ENCODE data around the gene MORC2. TPM values are rescaled to one million over a fixed set of nuclear protein-coding genes. Genes with fewer than 3 reads are reported as not detected.
A peak's percentile ranks its signal among the peaks of the same experiment; 100 is the strongest.

Gene MORC2
- total RNA-seq: 37.2 and 42.1 TPM in 2 replicates

- H3K36me3 Mint-ChIP-seq (ENCODE audit: low read depth): peaks cover 88% of the 10 kb centered on the region
- H3K4me1 Mint-ChIP-seq (ENCODE audit: low read depth): peaks cover 25% of the 10 kb centered on the region
- H3K27me3 Mint-ChIP-seq (ENCODE audit: low read depth): no peaks in the 10 kb centered on the region
- DNase-seq (ENCODE audit: low spot score): no peak
- intact Hi-C loops (cut with micrococcal nuclease): loop anchor here (2.0 to 10.0 kb wide), 2 partner anchors 47 to 703 kb away; partner anchors contain the start of gene OSM
- peak within 1 kb of the TSS; percentile 93 for H3K27ac Mint-ChIP-seq
- H3K4me3 Mint-ChIP-seq (ENCODE audit: low read depth): peak within 1 kb of the TSS; percentile 86
- peaks cover 35% of the 10 kb centered on the region for H3K9me3 Mint-ChIP-seq
These were observed at the start of gene MORC2 for GRCh38 chr22:30968015-30968923. Gene MORC2 (minus strand): TSS chr22:30968774. CDS start chr22:30967889, 885 bp downstream.

GRCh38 chr22:31005535-31005934, 37.0 kb upstream of the MORC2 start:
- Mint-ChIP-seq H3K4me1 (ENCODE audit: low read depth) (no peaks in the 10 kb centered on the region), H3K9me3 (peaks cover 3% of the 10 kb centered on the region), H3K36me3 (ENCODE audit: low read depth) (no peaks in the 10 kb centered on the region), H3K27ac (no peak overlapping the region), H3K27me3 (ENCODE audit: low read depth) (no peaks in the 10 kb centered on the region), H3K4me3 (ENCODE audit: low read depth) (no peak overlapping the region)
- DNase-seq (ENCODE audit: low spot score): no peak
- intact Hi-C loops (cut with micrococcal nuclease): no loop called here

GRCh38 chr22:31001124-31001770, 32.7 kb upstream of the MORC2 start:
- Mint-ChIP-seq H3K27ac (no peak overlapping the region), H3K27me3 (ENCODE audit: low read depth) (no peaks in the 10 kb centered on the region), H3K9me3 (no peaks in the 10 kb centered on the region), H3K4me1 (ENCODE audit: low read depth) (no peaks in the 10 kb centered on the region), H3K36me3 (ENCODE audit: low read depth) (no peaks in the 10 kb centered on the region), H3K4me3 (ENCODE audit: low read depth) (no peak overlapping the region)
- intact Hi-C loops (cut with micrococcal nuclease): no loop called here
- no peak for DNase-seq (ENCODE audit: low spot score)

- no peak for DNase-seq (ENCODE audit: low spot score)
- Mint-ChIP-seq H3K36me3 (ENCODE audit: low read depth) (no peaks in the 10 kb centered on the region), H3K27ac (no peak overlapping the region), H3K4me1 (ENCODE audit: low read depth) (no peaks in the 10 kb centered on the region), H3K9me3 (peaks cover 2% of the 10 kb centered on the region), H3K27me3 (ENCODE audit: low read depth) (no peaks in the 10 kb centered on the region), H3K4me3 (ENCODE audit: low read depth) (no peak overlapping the region)
- intact Hi-C loops (cut with micrococcal nuclease): no loop called here
These were observed 29.8 kb upstream of the MORC2 start for GRCh38 chr22:30998329-30998728.

- Mint-ChIP-seq H3K4me3 (ENCODE audit: low read depth) (no peak overlapping the region), H3K27ac (no peak overlapping the region), H3K4me1 (ENCODE audit: low read depth) (no peaks in the 10 kb centered on the region), H3K36me3 (ENCODE audit: low read depth) (no peaks in the 10 kb centered on the region), H3K9me3 (peaks cover 3% of the 10 kb centered on the region), H3K27me3 (ENCODE audit: low read depth) (no peaks in the 10 kb centered on the region)
- intact Hi-C loops (cut with micrococcal nuclease): no loop called here
- no peak for DNase-seq (ENCODE audit: low spot score)
These were observed 27.9 kb upstream of the MORC2 start for GRCh38 chr22:30996462-30996861.

- no peak overlapping the region for H3K4me3 Mint-ChIP-seq (ENCODE audit: low read depth)
- no peaks in the 10 kb centered on the region for H3K27me3 Mint-ChIP-seq (ENCODE audit: low read depth)
- H3K9me3 Mint-ChIP-seq: peaks cover 15% of the 10 kb centered on the region
- no peaks in the 10 kb centered on the region for H3K4me1 Mint-ChIP-seq (ENCODE audit: low read depth)
- intact Hi-C loops (cut with micrococcal nuclease): no loop called here
- no peaks in the 10 kb centered on the region for H3K36me3 Mint-ChIP-seq (ENCODE audit: low read depth)
- DNase-seq (ENCODE audit: low spot score): no peak
- H3K27ac Mint-ChIP-seq: no peak overlapping the region
These were observed 26.4 kb upstream of the MORC2 start for GRCh38 chr22:30994960-30995359.

- Mint-ChIP-seq H3K4me1 (ENCODE audit: low read depth) (no peaks in the 10 kb centered on the region), H3K27me3 (ENCODE audit: low read depth) (no peaks in the 10 kb centered on the region), H3K27ac (no peak overlapping the region), H3K4me3 (ENCODE audit: low read depth) (no peak overlapping the region), H3K36me3 (ENCODE audit: low read depth) (no peaks in the 10 kb centered on the region), H3K9me3 (peaks cover 28% of the 10 kb centered on the region)
- intact Hi-C loops (cut with micrococcal nuclease): no loop called here
- DNase-seq (ENCODE audit: low spot score): no peak
These were observed 24.0 kb upstream of the MORC2 start for GRCh38 chr22:30992565-30992964.

- Mint-ChIP-seq H3K4me3 (ENCODE audit: low read depth) (no peak overlapping the region), H3K27ac (no peak overlapping the region), H3K4me1 (ENCODE audit: low read depth) (no peaks in the 10 kb centered on the region), H3K36me3 (ENCODE audit: low read depth) (no peaks in the 10 kb centered on the region), H3K27me3 (ENCODE audit: low read depth) (no peaks in the 10 kb centered on the region), H3K9me3 (peaks cover 28% of the 10 kb centered on the region)
- intact Hi-C loops (cut with micrococcal nuclease): no loop called here
- DNase-seq (ENCODE audit: low spot score): no peak
These were observed 22.1 kb upstream of the MORC2 start for GRCh38 chr22:30990690-30991089.

- no peak overlapping the region for H3K27ac Mint-ChIP-seq
- no peak overlapping the region for H3K4me3 Mint-ChIP-seq (ENCODE audit: low read depth)
- peaks cover 34% of the 10 kb centered on the region for H3K9me3 Mint-ChIP-seq
- intact Hi-C loops (cut with micrococcal nuclease): no loop called here
- H3K36me3 Mint-ChIP-seq (ENCODE audit: low read depth): no peaks in the 10 kb centered on the region
- no peak for DNase-seq (ENCODE audit: low spot score)
- H3K27me3 Mint-ChIP-seq (ENCODE audit: low read depth): no peaks in the 10 kb centered on the region
- no peaks in the 10 kb centered on the region for H3K4me1 Mint-ChIP-seq (ENCODE audit: low read depth)
These were observed 20.9 kb upstream of the MORC2 start for GRCh38 chr22:30989474-30989873.

GRCh38 chr22:30985561-30986208, 17.1 kb upstream of the MORC2 start:
- H3K27me3 Mint-ChIP-seq (ENCODE audit: low read depth): no peaks in the 10 kb centered on the region
- peaks cover 57% of the 10 kb centered on the region for H3K9me3 Mint-ChIP-seq
- intact Hi-C loops (cut with micrococcal nuclease): no loop called here
- peaks cover 2% of the 10 kb centered on the region for H3K36me3 Mint-ChIP-seq (ENCODE audit: low read depth)
- DNase-seq (ENCODE audit: low spot score): no peak
- no peaks in the 10 kb centered on the region for H3K4me1 Mint-ChIP-seq (ENCODE audit: low read depth)
- no peak overlapping the region for H3K4me3 Mint-ChIP-seq (ENCODE audit: low read depth)
- H3K27ac Mint-ChIP-seq: no peak overlapping the region

GRCh38 chr22:30984317-30984716, 15.7 kb upstream of the MORC2 start:
- intact Hi-C loops (cut with micrococcal nuclease): no loop called here
- H3K27ac Mint-ChIP-seq: no peak overlapping the region
- peaks cover 4% of the 10 kb centered on the region for H3K4me1 Mint-ChIP-seq (ENCODE audit: low read depth)
- H3K36me3 Mint-ChIP-seq (ENCODE audit: low read depth): peaks cover 10% of the 10 kb centered on the region
- peaks cover 55% of the 10 kb centered on the region for H3K9me3 Mint-ChIP-seq
- H3K27me3 Mint-ChIP-seq (ENCODE audit: low read depth): no peaks in the 10 kb centered on the region
- no peak for DNase-seq (ENCODE audit: low spot score)
- H3K4me3 Mint-ChIP-seq (ENCODE audit: low read depth): no peak overlapping the region

- Mint-ChIP-seq H3K36me3 (ENCODE audit: low read depth) (peaks cover 26% of the 10 kb centered on the region), H3K27me3 (ENCODE audit: low read depth) (no peaks in the 10 kb centered on the region), H3K9me3 (peaks cover 62% of the 10 kb centered on the region), H3K4me3 (ENCODE audit: low read depth) (no peak overlapping the region), H3K27ac (no peak overlapping the region), H3K4me1 (ENCODE audit: low read depth) (peaks cover 6% of the 10 kb centered on the region)
- no peak for DNase-seq (ENCODE audit: low spot score)
- intact Hi-C loops (cut with micrococcal nuclease): no loop called here
These were observed 13.9 kb upstream of the MORC2 start for GRCh38 chr22:30982512-30982911.

GRCh38 chr22:30979932-30980331, 11.4 kb upstream of the MORC2 start:
- Mint-ChIP-seq H3K9me3 (peaks cover 87% of the 10 kb centered on the region), H3K27ac (no peak overlapping the region)
- DNase-seq (ENCODE audit: low spot score): no peak

More at GRCh38 chr22:30979932-30980331, 11.4 kb upstream of the MORC2 start:
- intact Hi-C loops (cut with micrococcal nuclease): no loop called here
- Mint-ChIP-seq H3K4me3 (ENCODE audit: low read depth) (no peak overlapping the region), H3K36me3 (ENCODE audit: low read depth) (peaks cover 52% of the 10 kb centered on the region), H3K27me3 (ENCODE audit: low read depth) (no peaks in the 10 kb centered on the region), H3K4me1 (ENCODE audit: low read depth) (peaks cover 6% of the 10 kb centered on the region)
